Activated CD4-positive, CD25-positive, alpha-beta regulatory T cell treated with anti-CD3 and anti-CD28 coated beads, Interleukin-2, amount 50 U/mL, for 72 hours (primary cell): ENCODE measurements around the gene FAHD1.
A peak's percentile ranks its signal among the peaks of the same experiment; 100 is the strongest.

ENCODE experiments used
- DNase-seq: peaks from one replicate; pipeline ENCODE4 v3.0.0; 2021

FAHD1 gene

GRCh38 chr16:1790261-1790610 is 36.8 kb upstream of the FAHD1 start:
- no peak for DNase-seq

- no peak for DNase-seq
Measured at GRCh38 chr16:1790611-1791255, 36.3 kb upstream of the FAHD1 start.

GRCh38 chr16:1791256-1791942 is 35.6 kb upstream of the FAHD1 start:
- DNase-seq, result no peak

GRCh38 chr16:1791943-1792812 is 34.8 kb upstream of the FAHD1 start:
- no peak for DNase-seq

- DNase-seq, result no peak
Measured at GRCh38 chr16:1792836-1793577, 34.0 kb upstream of the FAHD1 start.

- DNase-seq, result no peak
Measured at GRCh38 chr16:1793578-1794220, 33.3 kb upstream of the FAHD1 start, which contains the start of gene IGFALS. Gene IGFALS, minus strand, starts transcription at chr16:1793705. Its CDS starts 53 bp downstream, at chr16:1793652.

GRCh38 chr16:1794221-1794871 is 32.7 kb upstream of the FAHD1 start:
- DNase-seq, result no peak

GRCh38 chr16:1794908-1795666 is 31.9 kb upstream of the FAHD1 start:
- DNase-seq, result no peak

- peak; percentile 16 for DNase-seq
Measured at GRCh38 chr16:1799263-1799662, 27.7 kb upstream of the FAHD1 start.

GRCh38 chr16:1800701-1801100 is 26.3 kb upstream of the FAHD1 start:
- no peak for DNase-seq

- DNase-seq, result no peak
Measured at GRCh38 chr16:1807626-1808025, 19.4 kb upstream of the FAHD1 start.

- no peak for DNase-seq
Measured at GRCh38 chr16:1808691-1809090, 18.3 kb upstream of the FAHD1 start.

GRCh38 chr16:1809281-1809801 is 17.7 kb upstream of the FAHD1 start:
- no peak for DNase-seq

GRCh38 chr16:1810106-1810505 is 16.9 kb upstream of the FAHD1 start:
- no peak for DNase-seq

- DNase-seq, result no peak
Measured at GRCh38 chr16:1810536-1810935, 16.5 kb upstream of the FAHD1 start.

GRCh38 chr16:1812732-1813163 is 14.3 kb upstream of the FAHD1 start:
- no peak for DNase-seq

GRCh38 chr16:1815461-1815860 is 11.5 kb upstream of the FAHD1 start:
- DNase-seq, result no peak

- DNase-seq, result no peak
Measured at GRCh38 chr16:1816396-1817275, 10.4 kb upstream of the FAHD1 start.

GRCh38 chr16:1817276-1817589 is 9.8 kb upstream of the FAHD1 start:
- DNase-seq, result no peak

GRCh38 chr16:1817716-1818115 is 9.3 kb upstream of the FAHD1 start:
- DNase-seq, result no peak
